Stimulated activated CD4-positive, alpha-beta T cell treated with anti-CD3 and anti-CD28 coated beads, Interleukin-2, amount 100 ng/mL, for 48 hours (primary cell): ENCODE results near the gene ZNF624.

ENCODE experiments used
- DNase-seq, 2 donors: peaks; one replicate each; pipeline ENCODE4 v3.0.0-alpha.2; 2020

Gene ZNF624

DNA sequence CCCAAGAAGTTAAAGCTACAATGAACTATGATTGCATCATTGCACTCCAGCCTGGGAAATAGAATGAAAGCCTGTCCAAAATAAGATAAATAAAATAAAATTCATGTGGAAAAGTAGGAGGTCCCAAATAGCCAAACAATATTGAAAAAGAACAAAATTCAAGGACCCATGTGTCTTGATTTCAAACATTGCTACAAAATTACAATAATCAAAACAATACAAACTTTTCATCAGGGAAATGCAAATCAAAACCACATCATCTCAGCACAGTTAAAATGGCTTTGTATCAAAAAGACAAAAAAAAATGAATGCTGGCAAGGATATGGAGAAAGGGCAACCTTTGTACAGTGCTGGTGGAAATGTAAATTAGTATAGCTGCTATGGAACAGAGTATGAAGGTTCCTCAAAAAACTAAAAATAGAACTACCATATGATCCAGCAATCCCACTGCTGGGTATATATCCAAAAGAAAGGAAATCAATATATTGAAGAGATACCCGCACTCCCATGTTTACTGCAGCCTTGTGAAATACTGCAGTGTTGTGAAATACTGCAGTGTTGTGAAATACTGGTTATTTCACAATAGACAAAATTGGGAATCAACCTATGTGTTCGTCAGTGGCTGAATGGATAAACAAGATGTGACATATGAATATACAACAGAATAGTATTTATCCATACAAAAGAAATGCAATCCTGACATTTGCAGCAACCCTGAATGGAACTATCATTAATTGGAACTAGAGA is 60.1 kb downstream of the ZNF624 start:
- no peak for DNase-seq

DNA sequence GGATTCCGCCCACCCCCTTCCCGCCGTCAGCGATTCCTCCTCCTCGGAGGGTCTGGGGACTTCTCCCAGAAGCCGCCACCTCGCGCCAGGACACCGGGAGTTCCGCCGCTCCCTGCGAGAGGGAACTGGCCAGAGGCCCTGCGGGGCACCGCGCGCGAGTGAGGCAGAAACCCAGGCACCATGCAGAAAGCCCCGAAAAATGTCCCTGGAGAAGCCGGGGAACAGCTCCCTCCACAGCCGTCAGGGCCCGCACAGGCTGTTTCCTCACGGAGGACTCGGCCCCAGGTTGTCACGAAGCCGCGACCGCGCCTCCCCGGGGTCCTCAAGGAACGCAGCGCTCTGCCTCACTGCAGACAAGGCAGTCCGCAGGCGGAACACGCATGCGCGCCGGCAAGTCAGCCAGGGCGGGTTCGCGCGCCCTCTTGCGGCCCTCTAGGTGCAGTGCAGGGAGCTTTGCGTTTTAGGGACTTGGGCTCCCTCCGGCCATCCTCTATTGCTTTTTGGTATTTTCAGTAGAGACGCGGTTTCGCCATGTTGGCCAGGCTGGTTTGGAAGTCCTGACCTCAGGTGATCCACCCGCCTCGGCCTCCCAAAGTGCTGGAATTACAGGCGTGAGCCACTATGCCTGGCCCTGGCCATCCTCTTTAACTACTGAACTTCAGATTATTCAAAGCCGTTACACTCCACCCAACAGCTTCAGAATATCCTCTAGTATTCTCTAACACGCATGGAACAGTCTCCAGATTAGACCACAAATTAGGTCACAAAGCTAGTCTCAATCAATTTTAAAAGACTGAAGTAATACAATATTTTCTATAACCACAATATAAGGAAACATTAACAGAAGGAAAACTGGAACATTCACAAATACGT is 64.3 kb downstream of the ZNF624 start:
- DNase-seq: peak; percentile 93

DNA sequence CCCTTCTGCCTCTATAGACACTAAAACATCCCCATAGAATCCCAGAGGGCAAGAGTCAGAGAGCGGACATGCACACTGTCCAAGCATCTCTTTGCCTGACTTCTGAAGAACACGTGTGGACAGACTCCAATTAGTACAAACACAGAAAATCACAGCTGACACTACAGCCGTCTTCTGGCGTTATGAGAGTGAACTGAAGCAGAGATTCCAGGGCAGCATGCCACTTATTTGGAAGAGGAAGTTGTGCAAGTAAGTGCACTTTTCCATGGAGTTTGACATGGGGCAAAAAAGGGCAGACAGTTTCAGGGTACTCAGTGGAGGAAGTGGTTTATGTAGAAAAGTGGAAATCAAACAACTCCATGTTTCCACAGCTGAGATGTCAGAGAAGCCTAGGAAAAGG is 67.9 kb downstream of the ZNF624 start:
- DNase-seq: no peak

GRCh38 chr17:16584273-16584995 is 69.2 kb downstream of the ZNF624 start:
- DNase-seq: peak; percentile 91 to 94

DNA sequence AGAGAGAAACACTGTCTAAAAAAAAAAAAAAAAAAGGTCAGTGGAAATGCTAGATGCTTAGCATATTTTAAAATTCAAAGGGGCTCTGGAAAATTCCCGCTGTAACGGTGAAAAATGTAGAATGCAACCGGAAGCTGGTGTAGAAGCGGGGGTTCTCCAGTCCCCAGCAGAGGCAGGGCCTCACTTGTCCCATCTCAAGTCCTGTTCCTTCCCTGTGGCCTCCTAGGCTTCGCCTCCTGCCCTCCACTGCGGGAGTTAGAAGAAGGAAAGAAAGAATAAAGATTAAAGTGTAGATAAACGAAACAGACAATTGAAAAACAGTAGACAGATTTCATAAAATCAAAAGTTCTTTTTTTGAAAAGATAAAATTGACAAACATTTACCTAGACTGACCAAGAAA is 69.9 kb downstream of the ZNF624 start:
- DNase-seq: no peak

DNA sequence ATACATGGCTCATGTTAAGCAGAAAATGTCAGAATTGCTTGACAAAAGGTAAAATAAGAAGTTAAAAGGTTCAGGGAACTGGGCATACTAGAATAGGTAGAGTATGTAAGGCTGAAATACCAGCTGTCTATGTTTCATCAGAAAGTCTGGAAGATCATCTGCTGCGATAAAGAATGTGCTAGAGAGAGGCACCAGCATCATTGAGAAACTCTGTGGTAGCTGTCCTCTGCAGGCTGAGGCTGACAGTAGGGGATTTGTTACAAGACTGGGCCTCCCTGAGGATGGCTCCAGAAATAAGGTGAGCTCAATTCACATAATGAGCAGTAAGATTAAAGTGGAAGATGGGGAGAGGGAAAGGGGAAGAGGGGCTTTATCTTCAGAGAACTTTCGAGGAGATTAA is 80.2 kb downstream of the ZNF624 start:
- no peak for DNase-seq
